Middle frontal gyrus (tissue), 1 donor: ENCODE measurements around the gene PLCG2.

ENCODE experiments used
- DNase-seq: peaks from one replicate; pipeline ENCODE4 v3.0.0-alpha.2; 2015; ENCODE audit warnings: low spot score; ENCODE audit errors: extremely low spot score

Gene PLCG2

GRCh38 chr16:81816351-81816750 is 37.3 kb downstream of the PLCG2 start:
- DNase-seq = no peak

DNA sequence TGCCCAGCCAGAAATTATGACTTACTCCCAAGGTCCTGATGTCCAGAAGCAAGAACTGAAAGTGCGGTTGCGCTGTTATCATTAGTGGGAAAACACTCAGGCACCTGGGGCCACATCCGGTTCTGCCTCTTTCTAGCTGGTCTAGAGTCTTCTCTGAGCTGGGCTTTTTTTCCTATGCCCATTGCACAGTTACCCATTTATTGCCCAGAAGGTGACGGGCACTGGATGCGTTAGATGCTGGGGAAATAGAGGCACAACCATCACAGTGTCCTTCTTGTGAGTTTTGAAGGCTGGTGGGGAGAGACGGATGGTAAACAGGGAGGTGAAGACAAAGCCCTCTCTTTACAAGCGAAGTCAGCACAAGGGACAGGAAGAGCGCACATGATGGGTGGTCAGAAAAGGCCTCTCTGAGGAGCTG is 37.7 kb downstream of the PLCG2 start:
- DNase-seq = no peak

DNA sequence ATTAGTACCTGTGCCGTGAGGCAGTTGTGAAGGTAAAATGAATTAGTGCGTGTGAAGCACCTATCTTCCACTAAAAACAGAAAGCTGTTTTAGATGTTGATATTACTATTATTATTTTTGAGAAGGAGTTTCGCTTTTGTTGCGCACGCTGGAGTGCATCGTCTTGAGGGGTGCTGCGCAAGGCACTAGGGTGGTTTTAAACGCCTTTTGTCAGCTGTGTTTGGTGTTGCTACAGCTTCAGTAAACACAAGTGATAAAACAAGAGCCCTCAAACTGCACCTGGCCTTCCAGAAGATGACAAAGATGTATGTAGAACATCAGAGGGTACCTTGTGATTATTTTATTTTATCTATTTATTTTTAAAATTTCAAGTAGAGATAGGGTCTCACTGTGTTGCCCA is 38.2 kb downstream of the PLCG2 start:
- no peak for DNase-seq

GRCh38 chr16:81817789-81818567 is 38.9 kb downstream of the PLCG2 start:
- DNase-seq = no peak

GRCh38 chr16:81818568-81818896 is 39.4 kb downstream of the PLCG2 start:
- DNase-seq = no peak

GRCh38 chr16:81818905-81819304 is 39.8 kb downstream of the PLCG2 start:
- DNase-seq = no peak

DNA sequence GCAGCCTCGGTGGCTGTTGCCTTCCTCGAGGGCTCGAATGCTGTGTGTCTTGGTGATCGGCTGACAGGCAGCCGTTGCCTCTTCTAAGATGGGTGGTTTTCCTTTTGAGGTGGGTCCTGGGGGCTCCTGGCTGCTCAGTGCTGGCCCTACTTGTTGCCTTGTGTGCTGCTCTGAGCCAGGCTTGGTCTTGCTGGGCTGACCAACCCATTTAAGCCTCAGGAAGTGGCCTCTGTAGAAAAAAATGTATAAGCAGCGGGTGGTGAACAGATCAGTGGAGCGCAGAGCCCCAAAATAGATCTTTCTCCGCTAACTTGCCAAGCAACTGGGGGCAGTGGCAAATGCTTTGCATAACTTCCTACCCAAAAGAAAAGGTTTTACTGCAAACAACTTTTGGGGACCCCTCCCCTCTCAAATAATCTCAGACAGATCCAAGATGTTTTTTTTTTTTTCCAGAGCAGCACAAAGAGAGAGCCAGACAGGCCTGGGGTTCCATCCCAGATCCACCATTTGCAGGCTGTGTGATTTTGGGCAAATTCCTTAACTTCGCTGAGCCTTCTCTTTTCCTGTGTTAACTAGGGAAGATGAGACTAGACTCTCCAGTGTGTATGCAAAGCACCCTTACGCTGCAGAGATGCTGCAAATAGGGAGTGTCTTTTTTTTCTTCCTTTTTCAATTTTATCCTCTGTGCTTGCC is 42.5 kb downstream of the PLCG2 start:
- DNase-seq = no peak

GRCh38 chr16:81823111-81823510 is 44.0 kb downstream of the PLCG2 start:
- no peak for DNase-seq

DNA sequence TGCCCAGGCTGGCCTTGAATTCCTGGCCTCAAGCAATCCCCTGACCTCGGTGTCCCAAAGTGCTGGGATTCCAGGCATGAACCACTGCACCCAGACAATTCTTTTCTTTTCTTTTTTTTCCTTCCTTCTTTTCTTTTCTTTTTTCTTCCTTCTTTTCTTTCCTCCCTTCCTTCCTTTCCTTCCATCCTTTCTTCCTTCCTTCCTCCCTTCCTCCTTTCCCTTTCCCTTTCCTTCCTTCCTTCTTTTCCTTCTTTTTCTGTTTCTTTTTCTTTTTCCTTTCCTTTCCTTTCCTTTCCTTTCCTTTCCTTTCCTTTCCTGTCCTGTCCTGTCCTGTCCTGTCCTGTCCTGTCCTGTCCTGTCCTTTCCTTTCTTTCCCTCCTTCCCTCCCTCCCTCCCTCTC is 44.6 kb downstream of the PLCG2 start:
- no peak for DNase-seq

- no peak for DNase-seq
These were observed 47.4 kb downstream of the PLCG2 start for GRCh38 chr16:81826523-81826922.

DNA sequence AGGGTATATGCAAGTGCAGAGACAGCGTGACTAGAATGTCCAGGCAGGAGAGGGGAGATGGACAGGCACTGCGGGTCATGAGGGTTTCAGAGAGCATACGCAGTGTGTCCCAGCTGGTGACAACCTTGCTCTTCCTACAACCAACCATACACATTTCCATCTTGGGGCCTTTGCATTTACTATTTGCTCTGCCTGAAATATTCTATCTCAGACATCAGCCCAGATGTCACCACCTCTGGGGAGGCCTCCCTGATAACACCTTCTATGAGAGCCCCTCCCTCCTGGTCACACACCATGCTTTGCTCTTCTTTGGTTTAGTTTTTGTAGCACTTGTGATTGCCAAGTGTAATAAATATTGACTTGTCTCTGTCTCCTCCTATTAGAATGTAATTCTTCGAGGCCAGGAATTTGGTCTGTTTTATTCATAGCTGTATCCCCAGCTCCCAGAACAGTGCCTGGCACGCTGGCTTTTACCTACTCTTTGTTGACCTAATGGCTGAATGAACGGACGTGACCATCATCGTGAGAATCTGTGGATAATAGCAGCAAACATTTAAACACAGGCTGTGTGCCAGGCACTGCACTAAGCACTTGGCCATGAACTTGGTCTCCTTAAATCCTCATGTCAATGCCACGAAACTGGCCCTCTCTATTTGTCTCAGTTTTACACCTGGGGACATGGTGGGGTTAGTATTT is 51.9 kb downstream of the PLCG2 start:
- DNase-seq = no peak

- no peak for DNase-seq
These were observed 52.6 kb downstream of the PLCG2 start for GRCh38 chr16:81831722-81832126.

DNA sequence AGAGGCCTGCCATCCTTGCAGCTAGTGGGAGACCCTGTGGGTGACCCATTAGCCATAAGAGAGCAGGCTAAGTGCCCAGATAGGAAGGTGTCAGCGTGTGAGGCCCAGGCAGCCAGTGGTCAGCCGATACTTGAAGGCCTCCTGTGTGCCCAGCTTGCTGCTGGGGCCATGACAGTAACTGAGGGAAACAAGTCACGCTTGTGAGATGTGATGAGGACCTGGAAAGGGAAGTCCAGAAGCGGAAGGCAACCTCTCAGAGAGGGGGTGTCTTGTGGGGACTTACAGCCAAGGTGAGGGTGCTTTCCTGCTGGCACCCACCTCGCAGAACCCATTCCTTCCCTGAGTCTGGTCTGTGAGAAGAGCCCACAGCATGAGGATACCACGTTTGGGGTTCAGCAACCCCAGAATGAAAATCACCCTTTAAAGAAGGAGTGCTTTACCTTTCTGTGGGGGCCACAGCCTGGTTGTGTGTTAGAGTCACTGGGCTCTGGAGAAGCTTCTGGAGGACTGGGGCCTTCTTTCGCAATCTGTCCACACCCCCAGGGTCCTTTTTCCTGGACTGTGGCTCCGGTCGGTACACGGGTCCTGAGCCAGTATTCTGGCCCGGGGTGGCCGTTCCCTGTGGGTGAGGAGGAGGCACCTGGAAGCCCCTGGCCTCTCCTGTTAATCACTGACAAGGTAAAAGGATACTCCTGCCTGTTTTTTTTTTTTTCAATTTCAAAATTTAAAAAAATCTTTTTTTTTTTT is 53.9 kb downstream of the PLCG2 start:
- DNase-seq = no peak

- DNase-seq = no peak
These were observed 54.7 kb downstream of the PLCG2 start for GRCh38 chr16:81833751-81834150.

GRCh38 chr16:81834868-81835267 is 55.8 kb downstream of the PLCG2 start:
- no peak for DNase-seq

DNA sequence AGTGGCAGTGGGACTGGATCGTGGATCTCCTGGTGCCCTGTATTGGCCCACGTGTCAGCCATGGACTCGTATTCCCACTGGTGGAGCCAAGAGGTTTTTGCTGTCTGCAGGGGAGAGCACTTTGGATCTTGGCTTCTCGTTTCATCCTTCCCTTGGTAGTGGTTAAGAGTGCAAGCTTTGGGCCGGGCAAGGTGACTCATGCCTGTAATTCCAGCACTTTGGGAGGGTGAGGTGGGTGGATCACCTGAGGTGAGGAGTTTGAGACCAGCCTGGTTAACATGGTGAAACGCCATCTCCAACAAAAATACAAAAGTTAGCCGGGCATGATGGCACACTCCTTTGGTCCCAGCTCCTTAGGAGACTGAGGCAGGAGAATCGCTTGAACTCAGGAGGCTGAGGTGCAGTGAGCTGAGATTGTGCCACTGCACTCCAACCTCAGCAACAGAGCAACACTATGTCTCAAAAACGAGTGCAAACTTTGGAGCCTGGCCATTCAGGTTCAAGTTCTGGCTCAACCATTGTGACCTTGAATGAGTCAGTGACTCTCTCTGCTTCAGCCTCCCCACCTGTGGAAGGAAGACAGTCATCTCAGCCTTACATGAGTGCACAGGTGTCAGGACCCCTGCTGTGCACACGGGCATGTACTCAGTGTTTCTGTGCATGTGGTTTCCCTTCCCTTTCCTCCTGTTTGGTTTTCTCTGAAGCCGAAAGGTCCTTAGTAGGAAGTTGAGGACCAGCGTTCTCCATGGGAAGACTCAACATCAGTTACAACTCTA is 57.4 kb downstream of the PLCG2 start:
- no peak for DNase-seq

DNA sequence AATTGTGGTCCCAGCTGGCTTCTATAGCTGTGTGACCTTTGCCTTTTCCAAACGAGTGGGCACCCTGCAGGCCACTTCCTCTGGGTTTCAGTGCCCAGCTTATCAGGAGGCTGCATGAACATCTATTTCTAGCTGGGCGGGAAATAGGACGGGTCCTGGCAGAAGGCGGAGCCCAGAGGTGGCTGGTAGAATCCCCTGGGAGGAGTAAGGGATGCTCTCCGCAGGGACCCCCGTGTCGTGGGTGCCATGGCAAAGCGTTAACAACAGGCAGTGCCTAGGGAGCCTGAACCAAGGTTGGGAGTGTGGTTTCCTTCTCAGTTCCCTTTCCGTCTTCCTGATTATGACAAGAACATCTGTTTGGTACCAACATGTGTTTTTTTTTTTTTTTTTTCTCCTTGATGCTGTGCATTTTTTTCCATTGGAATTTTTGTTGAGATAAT is 58.2 kb downstream of the PLCG2 start:
- no peak for DNase-seq

DNA sequence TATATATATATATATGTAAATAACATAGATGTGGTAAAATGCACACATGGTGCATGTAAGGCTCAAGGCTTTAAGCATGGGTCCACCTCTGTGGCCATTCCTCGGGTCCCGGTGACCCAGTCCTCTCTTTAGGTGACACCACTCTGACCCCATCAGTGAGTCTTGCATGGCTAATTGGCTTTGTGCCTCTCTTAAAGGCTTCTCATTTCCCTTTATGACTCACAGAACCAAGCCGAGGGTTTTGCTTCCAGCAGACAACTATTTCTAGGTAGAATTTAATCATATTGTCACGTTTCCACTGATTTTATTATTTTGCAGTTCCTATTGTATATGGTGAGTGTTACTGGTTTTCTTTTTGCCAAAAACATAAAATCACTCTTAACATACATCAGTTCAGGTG is 59.7 kb downstream of the PLCG2 start:
- no peak for DNase-seq

DNA sequence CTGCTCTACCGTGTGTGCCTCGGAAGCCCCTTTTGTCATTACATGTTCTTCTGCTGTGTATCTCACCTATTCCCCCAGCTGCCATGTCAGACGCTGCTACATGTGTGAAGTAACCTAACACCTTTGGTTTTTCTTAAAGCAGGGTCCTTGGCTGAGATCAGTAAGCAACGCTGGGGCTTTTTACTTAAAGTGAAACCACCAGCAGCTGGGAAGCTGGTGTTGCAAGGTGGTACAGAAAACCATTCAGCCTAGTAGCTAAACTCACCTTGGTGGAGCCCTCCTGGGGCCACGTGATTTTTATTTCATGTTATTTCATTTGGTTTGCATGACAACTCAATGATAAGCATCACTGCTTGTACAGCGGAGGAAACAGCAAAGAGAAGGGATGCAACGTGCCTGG is 62.6 kb downstream of the PLCG2 start:
- DNase-seq = no peak

- no peak for DNase-seq
These were observed 63.6 kb downstream of the PLCG2 start for GRCh38 chr16:81842564-81843242.

DNA sequence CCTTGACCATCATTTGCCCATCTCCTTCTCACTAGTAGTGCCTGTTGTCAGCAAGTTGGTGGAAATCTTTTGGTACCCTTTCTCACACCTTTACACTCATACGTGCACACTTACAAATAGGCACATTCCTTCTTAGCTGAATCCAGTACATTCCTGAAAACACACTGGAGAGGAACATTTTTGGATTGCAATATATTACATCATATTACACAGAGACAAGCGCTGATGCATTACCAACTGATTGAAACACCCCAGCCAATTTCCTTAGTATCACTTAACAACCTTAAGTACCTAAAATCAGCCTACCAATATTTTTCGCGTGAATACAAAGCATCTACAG is 64.1 kb downstream of the PLCG2 start:
- DNase-seq = no peak
